ENCODE results near the gene AHCTF1. TPM values are rescaled to one million over a fixed set of nuclear protein-coding genes. Genes with fewer than 3 reads are reported as not detected.

Gene AHCTF1
- total and polyA plus RNA-seq, 2 donors (not counting 3 experiments of a cell fraction or from before 2014, with no cell fraction given): 5.5 to 32.1 TPM

- H3K9me1 ChIP-seq (replicated peaks; ENCODE audit: control insufficient read depth, extremely low read depth, insufficient read depth, low read length): no peaks in the 10 kb centered on the region
- DNase-seq (ENCODE audit: low read depth, low spot score) (no peak), FAIRE-seq (no peak)
- no peak overlapping the region for H3K9ac ChIP-seq (replicated peaks; ENCODE audit: extremely low read depth, insufficient read depth, low read length)
- no peaks in the 10 kb centered on the region for H3K4me1 ChIP-seq (ENCODE audit: control insufficient read depth, extremely low read depth, insufficient read depth, low read length)
- no peaks in the 10 kb centered on the region for H3K27me3 ChIP-seq (ENCODE audit: control insufficient read depth in 2 of 2, insufficient read depth in 2 of 2, low read length in 2 of 2)
- dilution Hi-C loops (cut with MboI; ENCODE audit: extremely low pct_ligation_motif_present, low sequenced_read_pairs): no loop called here
- TF ChIP-seq JUN (IDR thresholded peaks at IDR 0.05; ENCODE audit: borderline replicate concordance, insufficient read depth, insufficient read length, low read depth): no peak
- TF ChIP-seq MAX (IDR thresholded peaks at IDR 0.05; ENCODE audit: insufficient read depth, insufficient read length): no peak
- no peak for TF ChIP-seq MYC (IDR thresholded peaks at IDR 0.05; ENCODE audit: low read depth, low read length)
- TF ChIP-seq GATA2 (IDR thresholded peaks at IDR 0.05; ENCODE audit: insufficient read depth, insufficient read length, low read depth, low read length): no peak
- TF ChIP-seq FOS (IDR thresholded peaks at IDR 0.05; ENCODE audit: borderline replicate concordance, insufficient read depth, low read length): no peak
- TF ChIP-seq POLR2AphosphoS5 (IDR thresholded peaks at IDR 0.05; ENCODE audit: insufficient read depth, low read depth, low read length): no peak
- TF ChIP-seq EZH2 (IDR thresholded peaks at IDR 0.05; ENCODE audit: borderline replicate concordance, low read depth, low read length, severe bottlenecking): no peak
- TF ChIP-seq CTCF (IDR thresholded peaks at IDR 0.05; ENCODE audit: extremely low read depth in 1 of 2, insufficient read depth in 1 of 2, low read depth in 1 of 2, low read length in 2 of 2): no peak
- no peak for TF ChIP-seq POLR2A (IDR thresholded peaks at IDR 0.05; ENCODE audit: low read depth, low read length)
- POLR2A ChIA-PET: no interaction called here
- H2AFZ ChIP-seq (ENCODE audit: low read depth, low read length): no peak overlapping the region
- H4K20me1 ChIP-seq (replicated peaks; ENCODE audit: control insufficient read depth, extremely low read depth, insufficient read depth, low read length): no peaks in the 10 kb centered on the region
- no peak overlapping the region for H3K4me3 ChIP-seq (replicated peaks in 1 of 3; ENCODE audit: insufficient read depth in 1 of 3, low read depth in 1 of 3, low read length in 3 of 3)
- no peaks in the 10 kb centered on the region for H3K9me3 ChIP-seq (replicated peaks; ENCODE audit: control insufficient read depth, insufficient read depth, low read length)
- no TSS peak for BruUV-seq (replicated peaks)
- H3K36me3 ChIP-seq (ENCODE audit: control insufficient read depth in 2 of 2, extremely low read depth in 1 of 2, insufficient read depth in 2 of 2, low read length in 2 of 2): no peaks in the 10 kb centered on the region
- no peak overlapping the region for H3K27ac ChIP-seq (ENCODE audit: insufficient read depth, low read depth, low read length)
- H3K79me2 ChIP-seq (ENCODE audit: control insufficient read depth, insufficient read depth, low read length): no peaks in the 10 kb centered on the region
- intact Hi-C loops (cut with micrococcal nuclease): loop anchor here (10.0 kb wide), 1 partner anchor 135 kb away; no protein-coding TSS in a partner anchor
- no peak overlapping the region for H3K4me2 ChIP-seq (ENCODE audit: insufficient read depth, low read length)
- CTCF ChIA-PET: interaction anchor here (2.5 to 2.8 kb wide), 2 partner anchors 9 to 63 kb away, joined by 16 to 27 read pairs; no protein-coding TSS in a partner anchor
These were observed 37.9 kb upstream of the AHCTF1 start for GRCh38 chr1:246969621-246970020.

Measured in endothelial cell of umbilical vein (primary cell).